B cell (primary cell): ENCODE results near the gene CMIP.

Experiments
- EZH2 ChIP-seq: IDR thresholded peaks from 2 replicates; pipeline ENCODE4 v1.6.1; 2012; ENCODE audit warnings: borderline replicate concordance, low read depth, mild to moderate bottlenecking, moderate library complexity, low read length; ENCODE audit not compliant: insufficient read depth, poor library complexity, severe bottlenecking
- TF ChIP-seq, protein P1 (sequence below): fragments of 200-600 bp; IDR thresholded peaks from one replicate; pipeline ENCODE4 v1.8.0; 2022; ENCODE audit warnings: antibody characterized with exemption, mild to moderate bottlenecking

DNA sequence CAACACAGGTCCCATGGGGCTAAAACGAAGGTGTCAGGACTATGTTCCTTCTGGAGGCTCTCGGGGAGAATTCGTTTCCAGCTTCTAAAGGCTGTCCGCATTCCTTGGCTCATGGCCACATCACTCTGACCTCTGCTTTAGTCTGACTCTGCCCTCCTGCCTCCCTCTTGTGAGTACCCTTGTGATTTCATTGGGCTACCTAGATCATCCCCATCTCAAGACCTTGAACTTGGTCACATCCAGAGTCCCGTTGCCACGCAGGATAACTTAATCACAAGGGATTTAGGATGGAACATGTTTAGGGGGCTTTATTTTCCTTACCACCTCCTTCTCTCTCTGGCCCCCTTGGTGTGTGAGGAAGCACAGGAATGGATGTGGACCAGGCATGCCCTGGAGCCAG lies 173.6 kb downstream of the CMIP start:
- TF ChIP-seq, protein P1, sequence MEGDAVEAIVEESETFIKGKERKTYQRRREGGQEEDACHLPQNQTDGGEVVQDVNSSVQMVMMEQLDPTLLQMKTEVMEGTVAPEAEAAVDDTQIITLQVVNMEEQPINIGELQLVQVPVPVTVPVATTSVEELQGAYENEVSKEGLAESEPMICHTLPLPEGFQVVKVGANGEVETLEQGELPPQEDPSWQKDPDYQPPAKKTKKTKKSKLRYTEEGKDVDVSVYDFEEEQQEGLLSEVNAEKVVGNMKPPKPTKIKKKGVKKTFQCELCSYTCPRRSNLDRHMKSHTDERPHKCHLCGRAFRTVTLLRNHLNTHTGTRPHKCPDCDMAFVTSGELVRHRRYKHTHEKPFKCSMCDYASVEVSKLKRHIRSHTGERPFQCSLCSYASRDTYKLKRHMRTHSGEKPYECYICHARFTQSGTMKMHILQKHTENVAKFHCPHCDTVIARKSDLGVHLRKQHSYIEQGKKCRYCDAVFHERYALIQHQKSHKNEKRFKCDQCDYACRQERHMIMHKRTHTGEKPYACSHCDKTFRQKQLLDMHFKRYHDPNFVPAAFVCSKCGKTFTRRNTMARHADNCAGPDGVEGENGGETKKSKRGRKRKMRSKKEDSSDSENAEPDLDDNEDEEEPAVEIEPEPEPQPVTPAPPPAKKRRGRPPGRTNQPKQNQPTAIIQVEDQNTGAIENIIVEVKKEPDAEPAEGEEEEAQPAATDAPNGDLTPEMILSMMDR, result no peak
- no peak for TF ChIP-seq EZH2
